HEK293 (cell line): ENCODE results near the gene PTGIS.

Experiments
- TRIM28 ChIP-seq: IDR thresholded peaks from 2 replicates; pipeline ENCODE4 v1.6.1; 2011; ENCODE audit warnings: low read length, control low read depth, borderline replicate concordance
- ZFHX2 ChIP-seq: fragments of 450-650 bp; formaldehyde crosslinking; conservative IDR thresholded peaks from 2 replicates; pipeline ENCODE4 v1.5.1; 2016; ENCODE audit warnings: missing biosample characterization, missing genetic modification characterization
- ZNF10 ChIP-seq: fragments of 450-650 bp; formaldehyde crosslinking; IDR thresholded peaks from 2 replicates; pipeline ENCODE4 v1.5.1; 2017; ENCODE audit warnings: missing biosample characterization, missing genetic modification characterization
- ZNF274 ChIP-seq, 2 experiments: fragments of 200-500 bp in 1 of 2; fragments of 450-650 bp in 1 of 2; sonication (Bioruptor generic) in 1 of 2; formaldehyde crosslinking in 1 of 2; IDR thresholded peaks; 2 replicates each; pipeline versions ENCODE4 v1.5.1 to v1.6.1; 2014 to 2016; ENCODE audit warnings: borderline replicate concordance in 1 of 2, inconsistent platforms in 1 of 2, low read length in 1 of 2, missing biosample characterization in 1 of 2, missing genetic modification characterization in 1 of 2
- ZNF596 ChIP-seq: fragments of 450-650 bp; IDR thresholded peaks from 2 replicates; pipeline ENCODE4 v1.5.0; 2018; ENCODE audit warnings: missing biosample characterization, mild to moderate bottlenecking, missing genetic modification characterization, moderate library complexity
- ZNF792 ChIP-seq: fragments of 450-650 bp; formaldehyde crosslinking; IDR thresholded peaks from 2 replicates; pipeline ENCODE4 v1.5.1; 2016; ENCODE audit warnings: missing biosample characterization, missing genetic modification characterization
- ZNF830 ChIP-seq: fragments of 450-650 bp; IDR thresholded peaks from 2 replicates; pipeline ENCODE4 v1.5.0; 2018; ENCODE audit warnings: missing biosample characterization, missing genetic modification characterization, low read depth, mild to moderate bottlenecking, moderate library complexity
- ZNF837 ChIP-seq: fragments of 450-650 bp; formaldehyde crosslinking; IDR thresholded peaks from 2 replicates; pipeline ENCODE4 v1.5.1; 2016; ENCODE audit warnings: missing biosample characterization, missing genetic modification characterization
- ZSCAN30 ChIP-seq: fragments of 450-650 bp; IDR thresholded peaks from 2 replicates; pipeline ENCODE4 v1.5.1; 2018; ENCODE audit warnings: missing biosample characterization, mild to moderate bottlenecking, missing genetic modification characterization, moderate library complexity
- TF ChIP-seq, protein P1 (sequence below): fragments of 450-650 bp; formaldehyde crosslinking; IDR thresholded peaks from 2 replicates; pipeline ENCODE4 v1.5.1; 2016; ENCODE audit warnings: missing biosample characterization, missing genetic modification characterization

DNA sequence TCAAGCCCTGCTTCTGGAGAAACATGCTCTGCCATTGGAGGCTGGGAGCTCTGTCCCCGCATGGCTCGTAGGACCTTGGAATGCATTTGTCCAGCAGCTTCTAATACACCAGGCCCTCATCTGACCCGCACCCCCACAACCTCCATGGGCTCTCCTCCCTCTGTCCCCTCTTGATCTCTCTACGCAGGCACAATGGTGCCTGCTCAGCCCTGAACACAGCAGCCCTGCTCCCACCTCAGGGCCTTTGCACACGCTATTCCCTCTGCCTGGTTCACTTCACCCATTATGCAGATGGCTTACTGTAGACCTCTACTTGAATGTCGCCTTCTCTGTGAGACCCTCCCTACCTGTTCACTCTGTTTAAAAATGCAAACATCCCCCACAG lies 27.0 kb upstream of the PTGIS start:
- TF ChIP-seq, protein P1, sequence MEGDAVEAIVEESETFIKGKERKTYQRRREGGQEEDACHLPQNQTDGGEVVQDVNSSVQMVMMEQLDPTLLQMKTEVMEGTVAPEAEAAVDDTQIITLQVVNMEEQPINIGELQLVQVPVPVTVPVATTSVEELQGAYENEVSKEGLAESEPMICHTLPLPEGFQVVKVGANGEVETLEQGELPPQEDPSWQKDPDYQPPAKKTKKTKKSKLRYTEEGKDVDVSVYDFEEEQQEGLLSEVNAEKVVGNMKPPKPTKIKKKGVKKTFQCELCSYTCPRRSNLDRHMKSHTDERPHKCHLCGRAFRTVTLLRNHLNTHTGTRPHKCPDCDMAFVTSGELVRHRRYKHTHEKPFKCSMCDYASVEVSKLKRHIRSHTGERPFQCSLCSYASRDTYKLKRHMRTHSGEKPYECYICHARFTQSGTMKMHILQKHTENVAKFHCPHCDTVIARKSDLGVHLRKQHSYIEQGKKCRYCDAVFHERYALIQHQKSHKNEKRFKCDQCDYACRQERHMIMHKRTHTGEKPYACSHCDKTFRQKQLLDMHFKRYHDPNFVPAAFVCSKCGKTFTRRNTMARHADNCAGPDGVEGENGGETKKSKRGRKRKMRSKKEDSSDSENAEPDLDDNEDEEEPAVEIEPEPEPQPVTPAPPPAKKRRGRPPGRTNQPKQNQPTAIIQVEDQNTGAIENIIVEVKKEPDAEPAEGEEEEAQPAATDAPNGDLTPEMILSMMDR (tag by site-specific recombination): no peak
- TF ChIP-seq ZSCAN30 (tag by site-specific recombination) (no peak), TRIM28 (no peak), ZNF792 (tag by site-specific recombination) (no peak), ZNF596 (tag by site-specific recombination) (no peak), ZNF274 (IDR thresholded peaks at IDR 0.05; ENCODE audit: low read length) (no peak), ZNF274 (tag by site-specific recombination; IDR thresholded peaks at IDR 0.05; ENCODE audit: borderline replicate concordance) (no peak), ZFHX2 (tag by site-specific recombination) (no peak), ZNF830 (tag by site-specific recombination) (no peak), ZNF837 (tag by site-specific recombination) (no peak), ZNF10 (tag by site-specific recombination) (no peak)
